Stimulated activated CD8-positive, alpha-beta memory T cell treated with anti-CD3 and anti-CD28 coated beads, Interleukin-15, amount 100 ng/mL, for 4 hours (primary cell): ENCODE data around the gene ABLIM2.

Experiments
- DNase-seq, 2 donors: peaks; one replicate each; pipeline ENCODE4 v3.0.0-alpha.2; 2020; ENCODE audit warnings: low read depth in 2 of 2

ABLIM2 gene

DNA sequence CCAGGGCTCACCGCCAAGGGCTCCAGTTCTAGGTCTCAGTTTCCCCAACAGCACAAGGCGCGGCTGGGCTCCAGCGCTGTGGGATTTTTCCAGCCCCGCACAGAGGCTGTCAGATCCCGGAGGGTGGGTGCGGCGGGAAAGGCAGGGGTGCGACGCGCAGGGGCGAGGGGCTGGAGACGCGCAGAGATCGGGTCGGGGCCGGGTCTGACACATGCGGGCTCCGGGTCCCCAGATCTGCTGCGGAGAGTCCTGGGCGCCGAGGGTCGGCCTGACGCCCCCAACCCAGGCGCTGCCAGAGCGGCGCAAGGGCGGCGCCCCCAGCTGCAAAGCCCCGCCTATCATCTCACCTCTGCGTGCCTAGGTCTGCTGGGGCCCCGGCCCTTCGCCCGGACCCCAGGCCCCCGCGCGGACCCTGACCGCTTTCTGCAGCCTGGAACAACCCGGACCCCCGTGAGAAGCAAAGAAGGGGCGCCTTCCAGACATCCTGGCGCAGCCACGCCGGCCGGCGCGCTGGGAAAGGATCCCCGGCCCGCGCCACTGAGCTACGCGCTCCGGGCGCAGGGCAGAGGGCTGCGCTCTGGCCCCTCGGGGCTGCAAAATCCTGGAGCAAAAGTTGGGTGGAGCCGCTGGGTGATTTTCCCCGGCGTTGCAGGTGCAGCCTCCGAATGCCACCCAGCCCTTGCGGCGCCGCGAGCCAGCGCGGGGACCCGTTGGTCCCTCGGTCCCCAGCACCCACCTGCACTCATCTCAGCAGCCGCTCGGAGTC is 486 bp downstream of the ABLIM2 start:
- DNase-seq: no peak

DNA sequence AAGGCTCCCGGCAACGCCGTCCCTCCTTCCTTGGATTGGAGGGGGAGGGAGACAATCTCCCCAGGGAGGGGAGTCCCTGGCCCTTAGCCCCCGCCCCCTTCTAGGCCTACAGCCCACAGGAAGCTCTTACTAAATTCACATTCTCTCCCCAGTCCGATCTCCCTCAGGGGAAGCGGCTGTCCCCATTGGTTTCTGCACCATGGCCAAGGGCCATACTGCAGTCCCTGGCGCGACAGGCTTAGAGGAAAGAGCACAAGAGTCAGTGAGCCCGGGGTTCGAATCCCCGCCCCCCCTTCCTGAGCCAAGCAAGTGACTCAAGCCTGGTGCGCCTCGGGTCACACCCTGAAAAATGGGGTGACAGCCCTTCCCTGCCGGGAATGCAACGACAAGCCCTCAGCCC is 1.1 kb downstream of the ABLIM2 start:
- DNase-seq: no peak

GRCh38 chr4:8156617-8157016 is 2.0 kb downstream of the ABLIM2 start:
- DNase-seq: no peak

- DNase-seq: no peak
Observed at GRCh38 chr4:8155660-8156421, 2.8 kb downstream of the ABLIM2 start.

DNA sequence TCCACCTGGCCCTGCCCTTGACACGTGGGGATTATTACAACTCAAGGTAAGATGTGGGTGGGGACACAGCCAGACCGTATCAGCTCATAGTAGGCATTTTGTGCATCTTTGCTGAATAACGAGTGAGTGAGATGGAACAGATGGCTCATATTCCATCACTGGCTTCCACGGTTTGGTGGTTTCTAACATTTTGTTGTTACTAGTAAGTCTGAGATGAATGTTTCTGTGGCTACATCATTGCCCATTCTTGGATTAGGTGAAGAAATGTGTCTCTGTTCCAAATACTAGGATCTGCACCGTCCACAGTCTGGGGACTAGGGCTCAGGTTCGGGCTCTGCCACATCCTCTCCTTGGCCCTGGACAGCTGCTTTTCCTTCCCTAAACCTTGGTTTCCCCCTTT is 3.6 kb downstream of the ABLIM2 start:
- no peak for DNase-seq

DNA sequence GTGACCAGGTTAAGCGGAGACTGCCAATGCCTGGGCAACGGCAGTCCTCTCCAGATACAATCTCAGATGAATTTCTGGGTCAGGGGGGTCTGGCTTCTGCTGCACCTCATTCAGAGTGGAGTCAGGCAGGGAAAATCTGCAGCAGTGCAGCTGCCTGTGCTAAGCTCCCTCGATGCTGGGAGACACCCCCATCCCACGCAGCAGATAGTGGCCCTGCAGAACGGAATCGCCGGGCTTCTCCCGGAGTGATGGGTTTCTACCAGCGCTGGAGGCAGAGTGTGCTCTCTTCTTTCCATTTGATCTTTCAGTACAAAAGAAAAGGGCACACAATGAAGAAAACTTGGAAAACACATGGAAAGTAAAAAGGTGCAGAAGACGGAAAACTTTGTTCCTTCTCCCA is 5.2 kb downstream of the ABLIM2 start:
- DNase-seq: no peak

GRCh38 chr4:8152865-8153257 is 5.8 kb downstream of the ABLIM2 start:
- DNase-seq: no peak

DNA sequence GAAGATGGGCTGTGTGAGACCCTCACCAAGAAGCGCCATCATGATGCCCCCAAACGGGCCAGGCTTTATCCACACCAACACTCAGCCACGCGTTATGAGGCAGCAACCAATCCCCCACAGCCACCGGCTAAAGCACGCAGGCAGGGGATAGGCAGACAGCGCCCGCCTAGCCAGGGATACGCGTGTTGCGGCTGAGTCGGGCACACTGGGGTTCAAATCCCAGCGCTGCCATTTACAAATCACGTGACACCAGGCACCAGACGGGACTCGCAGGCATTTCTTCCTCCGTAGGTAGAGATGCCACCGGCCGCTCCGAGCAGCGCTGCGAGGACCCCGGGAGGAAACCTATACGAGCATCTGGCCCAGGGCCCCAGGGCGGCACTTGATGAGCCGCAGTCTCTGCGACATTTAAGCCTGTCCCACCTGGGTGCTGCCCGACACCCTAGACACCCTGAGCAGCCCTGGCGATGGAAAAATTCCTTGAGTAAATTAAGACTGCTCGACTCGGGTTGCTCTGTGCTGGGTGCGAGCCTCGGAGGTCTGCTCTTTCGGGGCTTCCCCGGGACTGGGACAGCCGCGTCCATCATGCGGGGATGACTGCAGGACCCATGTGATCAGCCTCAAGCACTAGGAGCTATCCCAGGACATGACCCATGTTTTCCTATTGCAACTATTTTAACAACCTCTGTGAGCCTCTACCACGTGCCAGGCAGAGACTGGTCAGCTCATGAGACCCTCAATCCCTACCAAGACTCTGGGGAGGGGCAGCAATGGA is 6.3 kb downstream of the ABLIM2 start:
- no peak for DNase-seq

GRCh38 chr4:8151165-8151650 is 7.4 kb downstream of the ABLIM2 start:
- no peak for DNase-seq

DNA sequence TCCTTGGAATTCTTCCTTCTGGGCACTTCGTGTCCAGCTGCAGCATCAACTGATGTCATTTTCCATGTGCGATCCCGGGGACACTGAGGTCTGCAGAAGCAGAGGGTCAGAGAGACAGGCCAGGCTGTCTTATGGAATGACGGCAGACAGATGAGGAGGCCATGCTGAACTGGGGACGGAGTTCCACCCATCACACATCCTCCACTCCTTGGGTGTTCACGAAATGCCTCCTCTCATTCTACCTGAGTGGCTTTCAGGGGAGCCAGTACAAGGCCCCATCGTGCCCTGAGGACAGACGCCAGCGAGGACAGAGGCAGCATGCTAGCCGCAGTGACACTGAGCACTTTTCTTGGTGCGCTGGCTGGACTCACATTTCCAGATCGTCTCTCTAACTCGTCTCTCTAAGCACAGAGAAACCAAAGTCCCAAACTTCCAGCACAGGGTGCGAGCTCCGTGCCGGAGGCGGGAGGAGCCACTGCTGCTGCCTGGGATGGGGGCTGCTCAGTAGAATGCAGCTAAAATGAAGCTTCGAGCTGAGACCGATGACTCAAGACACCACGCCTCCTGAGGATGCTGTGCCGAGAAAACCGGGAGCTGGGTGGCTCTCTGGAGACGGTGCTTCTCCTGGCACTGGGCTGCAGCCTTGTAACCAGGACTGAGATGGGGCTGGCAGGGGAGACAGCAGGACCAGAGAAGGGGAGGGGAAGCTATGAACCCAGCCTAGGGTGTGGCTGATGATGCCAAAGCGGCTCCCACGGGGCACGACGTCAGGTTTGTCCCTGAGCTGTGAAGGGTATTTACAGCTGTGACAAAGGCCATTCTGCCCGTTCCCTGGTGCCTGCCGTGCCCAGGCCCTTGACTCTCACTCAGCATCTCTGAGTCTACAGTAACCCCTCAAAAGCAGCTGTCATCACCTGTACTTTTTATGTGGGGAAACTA is 8.2 kb downstream of the ABLIM2 start:
- DNase-seq: no peak

DNA sequence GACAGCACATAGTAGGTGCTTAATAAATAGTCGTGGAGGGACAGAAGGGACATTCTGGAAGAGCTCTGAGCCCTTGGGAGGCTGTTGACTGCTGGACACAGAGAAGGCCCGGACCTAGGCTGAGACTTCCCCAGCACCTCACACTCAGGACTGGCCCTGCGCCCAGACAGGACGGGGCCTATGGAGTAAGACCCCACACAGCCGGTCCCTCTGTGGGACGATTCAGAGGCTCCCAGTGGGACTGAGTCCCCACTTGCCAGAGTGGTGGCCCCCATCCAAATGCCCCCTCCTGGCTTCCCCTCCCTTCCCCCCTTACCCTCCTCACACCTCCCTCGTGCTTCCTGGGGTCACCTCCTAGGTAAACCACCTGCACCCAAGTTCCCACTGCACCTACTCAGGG is 8.9 kb downstream of the ABLIM2 start:
- DNase-seq: no peak

- no peak for DNase-seq
Observed at GRCh38 chr4:8148785-8149435, 9.7 kb downstream of the ABLIM2 start.

- DNase-seq: no peak
Observed at GRCh38 chr4:8148159-8148558, 10.5 kb downstream of the ABLIM2 start.

- no peak for DNase-seq
Observed at GRCh38 chr4:8147231-8147970, 11.2 kb downstream of the ABLIM2 start.

DNA sequence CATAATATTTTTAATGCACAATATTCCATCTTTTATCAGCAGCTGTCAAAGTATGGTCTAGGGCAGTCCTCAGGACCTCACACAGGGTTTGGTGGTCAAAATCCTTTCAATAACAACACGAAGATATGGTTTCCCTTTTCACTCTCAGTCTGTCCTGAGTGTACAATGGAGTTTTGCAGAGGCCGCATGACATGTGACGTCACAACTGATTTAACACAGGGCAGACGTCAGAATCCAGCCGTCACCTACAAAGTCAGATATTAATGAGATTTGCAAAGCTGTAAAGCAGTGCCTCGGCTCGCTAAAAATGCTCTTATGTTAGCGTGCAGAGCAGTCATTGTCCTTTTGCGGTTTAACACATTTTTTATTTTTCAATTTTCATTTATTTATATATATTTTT is 12.5 kb downstream of the ABLIM2 start:
- DNase-seq: no peak

GRCh38 chr4:8144359-8144758 is 14.3 kb downstream of the ABLIM2 start:
- no peak for DNase-seq

DNA sequence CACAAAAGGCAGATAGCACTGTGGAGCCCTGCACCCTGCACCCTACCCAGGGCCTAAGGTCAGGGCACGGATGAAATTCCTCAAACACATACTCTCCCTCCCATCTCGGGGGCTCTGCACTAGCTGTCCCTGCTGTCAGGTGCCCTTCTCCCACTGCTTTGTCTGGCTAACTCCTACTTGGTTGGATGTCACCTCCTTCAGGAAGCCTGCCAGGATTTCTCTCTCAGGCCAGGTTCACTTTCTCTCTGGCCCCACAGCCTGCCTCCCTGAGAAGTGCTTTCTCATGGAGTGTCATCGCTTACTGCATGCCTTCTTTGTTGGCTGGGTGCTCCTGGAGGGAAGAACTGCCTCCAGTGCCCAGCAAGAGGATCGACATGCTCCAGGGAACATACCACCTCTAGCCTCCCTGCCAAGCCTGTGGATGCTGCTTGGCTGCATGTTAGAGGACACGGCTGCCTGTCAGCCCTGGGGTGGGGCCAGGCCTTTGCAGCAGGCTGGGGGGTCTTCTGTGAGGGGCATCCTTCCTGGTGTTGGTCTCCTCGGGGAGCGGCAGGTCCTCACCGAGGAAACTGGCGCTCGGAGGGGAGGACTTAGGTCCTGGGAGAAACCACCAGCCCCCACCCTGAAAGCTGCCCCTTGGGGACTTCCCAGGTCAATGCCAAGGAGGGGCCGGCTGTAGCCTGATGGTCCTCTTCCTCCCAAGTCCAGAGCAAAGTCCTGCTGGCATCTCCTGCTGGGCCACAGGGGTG is 15.0 kb downstream of the ABLIM2 start:
- no peak for DNase-seq

DNA sequence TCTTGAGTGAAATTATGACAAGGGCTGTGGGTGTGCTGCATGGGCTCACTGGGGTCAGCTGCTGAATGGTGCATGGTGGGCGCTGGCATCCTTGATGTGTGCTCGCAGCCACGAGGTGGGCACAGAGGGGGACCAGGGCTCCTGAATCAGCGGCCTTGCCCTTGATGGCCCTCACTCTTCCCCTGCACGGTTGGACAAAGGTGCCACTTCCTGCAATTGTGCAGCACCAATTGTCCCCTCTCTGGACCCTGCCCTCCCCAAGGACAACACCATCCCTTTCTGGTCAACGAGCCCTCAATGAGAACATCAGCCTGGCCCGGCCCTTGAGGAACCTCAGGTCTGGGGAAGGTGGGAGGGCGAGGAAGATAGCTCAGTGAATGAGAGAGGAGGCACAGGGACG is 16.1 kb downstream of the ABLIM2 start:
- DNase-seq: no peak

DNA sequence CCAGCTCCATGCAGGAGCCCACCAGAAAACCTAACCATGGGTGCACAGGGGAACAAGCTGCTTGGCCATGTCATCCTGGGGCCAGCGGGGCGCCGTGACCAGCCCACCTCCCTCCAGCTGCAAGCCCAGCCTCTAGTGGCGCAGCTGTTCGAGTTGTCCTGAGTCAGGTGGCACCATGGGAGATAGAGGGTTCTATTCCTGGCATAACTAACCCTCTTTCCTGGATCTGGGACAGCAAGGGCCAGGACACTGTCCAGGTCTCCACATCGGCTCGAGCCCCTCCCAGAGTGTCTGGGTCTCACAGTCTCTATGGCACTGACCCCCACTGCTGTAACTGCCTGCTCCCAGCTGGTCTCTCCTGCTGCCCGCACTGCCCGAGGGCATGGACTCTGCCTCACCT is 16.7 kb downstream of the ABLIM2 start:
- DNase-seq: no peak
